Caco-2 (cell line): Measurements from ENCODE around the gene CLIC5. TPM values are rescaled to one million over a fixed set of nuclear protein-coding genes. Genes with fewer than 3 reads are reported as not detected.

Experiments used
- BruUV-seq: library from RNA; stranded (reverse); fragments of 400-500 nt; replicated peaks from 2 replicates; lab custom pipeline; 2021; lab: Mats Ljungman, UMichigan
- CTCF ChIA-PET: fragments of 300-600 bp; sonication (Branson Sonifier 250); formaldehyde crosslinking; loops from one replicate; lab custom pipeline; 2022; ENCODE audit warnings: antibody characterized with exemption; lab: Charles Lee
- POLR2A ChIA-PET: fragments of 300-600 bp; sonication (Branson Sonifier 250); formaldehyde crosslinking; loops from one replicate; lab custom pipeline; 2022; ENCODE audit warnings: antibody characterized with exemption; lab: Charles Lee
- DNase-seq, 2 experiments: peaks; one replicate each; pipeline versions ENCODE4 v3.0.0 to v3.0.0-alpha.2; 2020 to 2022
- H3K27me3 ChIP-seq: replicated peaks from 2 replicates; pipeline ENCODE4 v1.6.0; 2011; ENCODE audit warnings: low read length; ENCODE audit not compliant: control insufficient read depth, insufficient read depth
- H3K36me3 ChIP-seq: 2 replicates; pipeline ENCODE4 v1.5.1; 2011; ENCODE audit warnings: low read length; ENCODE audit not compliant: control insufficient read depth, insufficient read depth
- H3K4me1 ChIP-seq: fragments of 250-450 bp; sonication (Bioruptor Pico); 2 replicates; pipeline ENCODE4 v1.5.1; 2020; ENCODE audit warnings: mild to moderate bottlenecking
- H3K4me3 ChIP-seq: 2 replicates; pipeline ENCODE4 v1.5.1; 2011; ENCODE audit warnings: low read depth, mild to moderate bottlenecking, control low read depth, low read length
- H3K9me3 ChIP-seq: fragments of 250-450 bp; sonication (Bioruptor Pico); 2 replicates; pipeline ENCODE4 v1.5.1; 2020; ENCODE audit warnings: mild to moderate bottlenecking, moderate library complexity
- H3K27ac Mint-ChIP-seq: one replicate; pipeline ENCODE4 v1.8.0; 2022; ENCODE audit warnings: mixed read lengths; ENCODE audit not compliant: unreplicated experiment
- H3K27me3 Mint-ChIP-seq: one replicate; pipeline ENCODE4 v1.8.0; 2022; ENCODE audit warnings: mixed read lengths; ENCODE audit not compliant: insufficient read depth, unreplicated experiment
- H3K36me3 Mint-ChIP-seq: one replicate; pipeline ENCODE4 v1.8.0; 2022; ENCODE audit warnings: mild to moderate bottlenecking, mixed read lengths; ENCODE audit not compliant: insufficient read depth, unreplicated experiment
- H3K4me1 Mint-ChIP-seq: one replicate; pipeline ENCODE4 v1.8.0; 2022; ENCODE audit warnings: low read depth, mixed read lengths; ENCODE audit not compliant: unreplicated experiment
- H3K4me3 Mint-ChIP-seq: one replicate; pipeline ENCODE4 v1.8.0; 2022; ENCODE audit warnings: mild to moderate bottlenecking, moderate library complexity, mixed read lengths; ENCODE audit not compliant: unreplicated experiment
- H3K9me3 Mint-ChIP-seq: one replicate; pipeline ENCODE4 v1.8.0; 2022; ENCODE audit warnings: mixed read lengths; ENCODE audit not compliant: unreplicated experiment
- CTCF ChIP-seq, 2 experiments: fragments of 200-600 bp in 1 of 2; IDR thresholded peaks; 1 replicate in 1 of 2; 2 replicates in 1 of 2; pipeline versions ENCODE4 v1.5.1 to v1.8.0; 2011 to 2022; ENCODE audit warnings: antibody characterized with exemption in 1 of 2, control low read depth in 1 of 2, inconsistent platforms in 1 of 2, low read depth in 1 of 2, low read length in 1 of 2, mild to moderate bottlenecking in 1 of 2, moderate library complexity in 1 of 2; ENCODE audit not compliant: insufficient read depth in 1 of 2, severe bottlenecking in 1 of 2, unreplicated experiment in 1 of 2
- intact Hi-C: fragments of 100-400 bp; cut with micrococcal nuclease; formaldehyde crosslinking; loops from one replicate; pipeline ENCODE4 v1.10.0; 2022; ENCODE audit not compliant: unreplicated experiment
- total RNA-seq: library from RNA; stranded (reverse); gene quantifications from 2 replicates; pipeline ENCODE4 v1.2.3, GENCODE V29; 2022

CLIC5 gene
- total RNA-seq, 1 experiment from 2014 or later: 15.1 TPM

- BruUV-seq: no TSS peak
- no peak for TF ChIP-seq CTCF (IDR thresholded peaks at IDR 0.05; ENCODE audit: insufficient read depth in 1 of 2, low read depth in 1 of 2, low read length in 1 of 2, severe bottlenecking in 1 of 2, unreplicated experiment in 1 of 2)
- H3K27ac Mint-ChIP-seq: no peak overlapping the region
- POLR2A ChIA-PET: no interaction called here
- peaks cover 5% of the 10 kb centered on the region for H3K27me3 Mint-ChIP-seq
- intact Hi-C loops: no loop called here
- H3K4me3 Mint-ChIP-seq: no peak overlapping the region
- H3K4me1 ChIP-seq: no peaks in the 10 kb centered on the region
- no peak for DNase-seq
- H3K9me3 Mint-ChIP-seq: no peaks in the 10 kb centered on the region
- H3K27me3 ChIP-seq: no peaks in the 10 kb centered on the region
- no peaks in the 10 kb centered on the region for H3K36me3 Mint-ChIP-seq
- H3K4me1 Mint-ChIP-seq: no peaks in the 10 kb centered on the region
- CTCF ChIA-PET: no interaction called here
- H3K9me3 ChIP-seq: no peaks in the 10 kb centered on the region
- no peak overlapping the region for H3K4me3 ChIP-seq
- H3K36me3 ChIP-seq: no peaks in the 10 kb centered on the region
Measured at GRCh38 chr6:46025573-46025972, 9.9 kb upstream of the CLIC5 start.

GRCh38 chr6:46024124-46024769, 8.6 kb upstream of the CLIC5 start:
- no peaks in the 10 kb centered on the region for H3K27me3 Mint-ChIP-seq
- H3K9me3 Mint-ChIP-seq: no peaks in the 10 kb centered on the region
- DNase-seq: no peak
- POLR2A ChIA-PET: no interaction called here
- no peaks in the 10 kb centered on the region for H3K4me1 Mint-ChIP-seq
- Histone ChIP-seq H3K9me3 (no peaks in the 10 kb centered on the region), H3K36me3 (no peaks in the 10 kb centered on the region), H3K4me3 (no peak overlapping the region), H3K27me3 (no peaks in the 10 kb centered on the region), H3K4me1 (no peaks in the 10 kb centered on the region)
- no peak overlapping the region for H3K27ac Mint-ChIP-seq
- no peak for TF ChIP-seq CTCF (IDR thresholded peaks at IDR 0.05; ENCODE audit: insufficient read depth in 1 of 2, low read depth in 1 of 2, low read length in 1 of 2, severe bottlenecking in 1 of 2, unreplicated experiment in 1 of 2)
- H3K36me3 Mint-ChIP-seq: no peaks in the 10 kb centered on the region
- no peak overlapping the region for H3K4me3 Mint-ChIP-seq
- no TSS peak for BruUV-seq
- CTCF ChIA-PET: no interaction called here
- intact Hi-C loops: no loop called here

- no peaks in the 10 kb centered on the region for H3K36me3 ChIP-seq
- Mint-ChIP-seq H3K4me1 (no peaks in the 10 kb centered on the region), H3K9me3 (no peaks in the 10 kb centered on the region), H3K27me3 (no peaks in the 10 kb centered on the region), H3K27ac (no peak overlapping the region), H3K36me3 (no peaks in the 10 kb centered on the region), H3K4me3 (no peak overlapping the region)
- no peak for DNase-seq
- ChIA-PET POLR2A (no interaction called here), CTCF (no interaction called here)
- H3K4me1 ChIP-seq: no peaks in the 10 kb centered on the region
- BruUV-seq: no TSS peak
- no peaks in the 10 kb centered on the region for H3K27me3 ChIP-seq
- no peak for TF ChIP-seq CTCF (IDR thresholded peaks at IDR 0.05; ENCODE audit: insufficient read depth in 1 of 2, low read depth in 1 of 2, low read length in 1 of 2, severe bottlenecking in 1 of 2, unreplicated experiment in 1 of 2)
- H3K9me3 ChIP-seq: no peaks in the 10 kb centered on the region
- intact Hi-C loops: no loop called here
- H3K4me3 ChIP-seq: no peak overlapping the region
Measured at GRCh38 chr6:46023216-46023915, 7.7 kb upstream of the CLIC5 start.
